MM.1S (cell line): ENCODE data around the gene NCK1.

Experiments
- EZH2phosphoT487 ChIP-seq: fragments of 300-600 bp; sonication (generic); IDR thresholded peaks from 2 replicates; pipeline ENCODE4 v1.6.1; 2018; ENCODE audit warnings: antibody characterized with exemption, low read length
- TF ChIP-seq, protein P1 (sequence below): fragments of 300-600 bp; sonication (generic); IDR thresholded peaks from 2 replicates; pipeline ENCODE4 v1.5.1; 2016; ENCODE audit warnings: antibody characterized with exemption, low read length, mixed read lengths

DNA sequence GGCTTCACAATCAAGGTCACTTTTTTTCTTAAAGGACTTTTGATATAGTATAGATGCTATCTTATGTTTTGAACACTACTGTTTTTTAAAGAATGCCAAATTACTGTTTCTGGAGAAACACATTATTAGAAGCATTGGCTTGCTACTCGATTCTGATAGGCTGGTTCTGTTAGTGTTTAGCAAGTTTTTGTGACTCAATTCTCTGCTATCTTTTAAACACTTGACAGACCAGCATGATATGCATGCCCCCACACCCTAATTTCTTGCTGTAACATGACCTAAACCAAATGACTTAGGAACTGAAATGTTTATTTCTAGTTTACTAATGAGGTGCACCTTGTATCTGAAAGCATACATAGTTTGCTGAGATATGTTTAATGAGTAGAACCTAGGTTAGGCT, 90.3 kb downstream of the NCK1 start:
- TF ChIP-seq, protein P1, sequence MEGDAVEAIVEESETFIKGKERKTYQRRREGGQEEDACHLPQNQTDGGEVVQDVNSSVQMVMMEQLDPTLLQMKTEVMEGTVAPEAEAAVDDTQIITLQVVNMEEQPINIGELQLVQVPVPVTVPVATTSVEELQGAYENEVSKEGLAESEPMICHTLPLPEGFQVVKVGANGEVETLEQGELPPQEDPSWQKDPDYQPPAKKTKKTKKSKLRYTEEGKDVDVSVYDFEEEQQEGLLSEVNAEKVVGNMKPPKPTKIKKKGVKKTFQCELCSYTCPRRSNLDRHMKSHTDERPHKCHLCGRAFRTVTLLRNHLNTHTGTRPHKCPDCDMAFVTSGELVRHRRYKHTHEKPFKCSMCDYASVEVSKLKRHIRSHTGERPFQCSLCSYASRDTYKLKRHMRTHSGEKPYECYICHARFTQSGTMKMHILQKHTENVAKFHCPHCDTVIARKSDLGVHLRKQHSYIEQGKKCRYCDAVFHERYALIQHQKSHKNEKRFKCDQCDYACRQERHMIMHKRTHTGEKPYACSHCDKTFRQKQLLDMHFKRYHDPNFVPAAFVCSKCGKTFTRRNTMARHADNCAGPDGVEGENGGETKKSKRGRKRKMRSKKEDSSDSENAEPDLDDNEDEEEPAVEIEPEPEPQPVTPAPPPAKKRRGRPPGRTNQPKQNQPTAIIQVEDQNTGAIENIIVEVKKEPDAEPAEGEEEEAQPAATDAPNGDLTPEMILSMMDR, result no peak
- TF ChIP-seq EZH2phosphoT487, result no peak
